ENCODE data around the gene CD63.

The CD63 gene

DNA sequence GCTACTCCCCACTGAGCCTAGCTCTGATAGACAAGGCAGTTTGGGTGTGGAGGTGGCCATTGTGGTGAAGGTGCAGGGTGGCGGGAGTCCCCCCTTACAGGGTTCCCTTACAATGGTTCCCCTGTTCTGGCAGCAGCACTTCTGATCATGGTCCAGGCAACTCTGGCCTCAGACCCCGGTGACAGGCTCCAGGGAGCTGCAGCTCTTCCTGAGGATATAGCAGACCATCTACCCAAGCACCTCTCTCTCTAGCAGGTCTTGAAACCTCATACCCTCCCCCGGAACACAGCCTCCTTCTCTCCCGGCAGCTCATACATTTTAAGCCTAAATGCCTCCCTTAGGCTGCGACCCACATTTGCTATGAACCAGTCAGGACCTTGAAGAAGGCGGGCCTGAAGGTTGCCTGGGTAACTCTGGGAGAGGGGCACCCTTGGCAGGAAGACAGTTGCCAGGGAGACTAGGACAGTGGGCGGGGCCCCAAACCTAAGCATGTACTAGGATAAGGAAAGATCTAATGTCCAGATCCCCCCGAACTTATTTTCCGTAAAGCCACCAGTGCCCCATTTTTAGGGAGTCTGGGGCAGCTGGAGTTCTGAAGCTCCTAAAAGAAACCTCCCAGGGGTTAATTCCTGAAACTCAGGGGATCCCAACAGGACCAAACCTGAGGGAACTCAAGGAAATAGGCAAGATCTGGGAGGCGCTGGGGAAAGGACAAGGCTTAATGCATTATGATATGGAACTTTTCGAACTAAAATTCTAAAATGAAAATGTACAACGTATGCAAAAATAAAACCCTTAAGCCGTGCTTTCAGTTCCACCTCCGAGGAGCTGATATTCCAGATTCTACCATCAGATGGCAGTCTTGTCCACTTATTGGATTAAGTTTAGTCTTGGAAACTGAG lies 9.6 kb upstream of the CD63 start:
- peak; percentile 72 for DNase-seq

DNA sequence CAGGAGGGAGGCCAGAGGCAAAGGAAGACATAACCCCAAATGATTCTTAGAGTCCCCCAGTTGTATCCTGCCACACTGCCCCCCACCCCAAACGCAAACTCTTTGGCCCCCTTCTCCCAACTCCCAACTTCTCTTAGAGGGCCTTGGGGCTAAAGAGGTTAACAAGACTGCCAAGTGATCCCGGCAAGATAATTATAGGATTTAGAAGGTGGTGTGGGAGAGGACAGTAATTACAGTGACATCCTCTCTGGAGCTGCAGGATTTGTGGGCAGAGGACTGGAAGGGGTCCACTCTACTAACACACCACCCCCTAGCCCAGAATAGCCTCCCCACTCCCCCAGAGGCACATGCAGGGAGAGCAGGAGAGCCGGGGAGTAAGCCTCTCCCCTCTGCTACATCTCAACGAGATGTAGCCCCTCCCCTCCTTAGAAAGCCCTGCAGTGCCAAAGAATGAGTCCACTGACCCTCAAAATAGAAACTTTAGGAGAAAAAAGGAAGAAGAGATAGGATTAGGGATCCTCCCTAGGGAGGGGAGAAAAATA lies 8.8 kb upstream of the CD63 start:
- DNase-seq, result no peak

DNA sequence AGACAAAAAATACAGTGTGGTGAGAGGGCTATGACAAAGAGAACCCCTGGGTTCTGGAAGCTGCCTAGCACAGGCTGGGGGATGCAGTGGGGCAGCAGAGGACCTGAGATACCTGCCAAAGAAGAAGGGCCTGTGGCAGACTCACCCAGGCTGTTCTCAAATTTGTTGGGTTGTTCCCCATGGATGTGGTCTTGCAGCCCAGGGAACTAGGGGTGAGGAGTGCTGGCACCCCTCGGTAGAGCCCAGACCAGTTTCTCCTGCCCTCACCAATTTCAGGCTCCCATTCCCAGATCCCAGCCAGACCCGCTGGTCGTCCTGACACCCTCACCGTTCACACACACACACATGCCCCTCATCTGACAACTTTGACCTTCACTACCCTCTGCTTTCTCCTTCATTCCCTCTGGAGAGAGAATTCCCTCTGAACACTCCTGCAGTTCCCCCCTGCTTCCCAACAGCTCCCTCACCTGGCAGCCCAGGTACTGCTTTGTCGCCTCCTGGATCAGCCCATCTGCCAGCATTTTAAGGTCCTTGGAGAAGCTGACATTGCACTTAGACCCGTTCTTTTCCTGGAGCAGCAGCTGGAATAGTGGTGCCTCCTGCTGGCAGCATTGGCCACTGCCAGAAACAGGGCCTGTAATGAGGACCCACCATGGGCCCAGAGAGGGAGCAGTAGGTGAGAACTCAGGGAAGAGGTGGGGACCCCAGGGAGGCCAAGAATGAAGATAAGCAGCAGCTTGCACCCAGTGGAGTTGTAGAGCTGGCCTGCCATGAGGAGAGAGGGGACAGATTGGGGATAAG lies 8.2 kb upstream of the CD63 start:
- DNase-seq, result peak; percentile 69

DNA sequence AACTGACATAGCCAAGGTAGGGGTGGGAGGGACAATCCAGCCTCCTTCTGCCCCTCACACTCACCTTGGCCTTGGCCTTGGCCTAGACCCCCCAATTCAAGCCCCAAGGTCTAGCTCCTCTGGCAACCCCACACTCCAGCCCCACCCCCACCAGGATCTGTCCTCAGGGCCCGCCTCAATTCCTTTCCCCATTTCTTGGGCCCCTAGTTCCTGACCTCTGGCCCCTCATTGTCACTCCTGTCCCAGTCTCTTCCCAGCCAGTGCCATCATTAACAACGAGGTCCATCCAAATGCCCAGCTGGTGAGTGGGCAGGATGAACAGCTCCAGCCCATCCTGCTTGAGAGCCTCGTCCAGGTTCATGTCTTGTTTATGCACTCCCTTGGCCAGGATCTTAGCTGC lies 7.3 kb upstream of the CD63 start:
- no peak for DNase-seq

GRCh38 chr12:55734595-55734994 lies 5.8 kb upstream of the CD63 start:
- no peak for DNase-seq

- no peak for DNase-seq
Observed at GRCh38 chr12:55733858-55734257, 5.0 kb upstream of the CD63 start.

DNA sequence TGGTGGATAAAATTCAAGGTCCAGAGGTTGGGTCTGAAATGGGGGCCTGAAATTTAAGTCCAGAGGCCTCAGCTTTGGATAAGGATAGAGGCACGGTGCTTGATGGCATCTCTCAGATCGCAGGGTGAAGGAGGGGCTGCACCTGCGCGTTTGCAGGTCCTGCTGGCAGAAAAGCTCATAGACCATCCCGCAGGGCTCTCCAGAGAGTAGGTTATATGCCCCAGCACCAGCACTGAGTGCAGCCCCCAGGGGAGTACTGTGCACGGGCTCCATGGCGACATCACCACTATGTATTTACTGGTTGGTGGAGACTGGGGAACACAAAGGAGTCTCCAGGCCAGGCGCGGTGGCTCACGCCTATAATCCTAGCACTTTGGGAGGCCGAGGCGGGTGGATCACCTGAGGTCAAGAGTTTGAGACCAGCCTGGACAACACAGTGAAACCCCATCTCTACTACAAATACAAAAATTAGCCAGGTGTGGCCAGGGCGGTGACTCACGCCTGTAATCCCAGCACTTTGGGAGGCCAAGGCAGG lies 4.3 kb upstream of the CD63 start:
- no peak for DNase-seq

GRCh38 chr12:55732288-55732687 lies 3.5 kb upstream of the CD63 start:
- no peak for DNase-seq

DNA sequence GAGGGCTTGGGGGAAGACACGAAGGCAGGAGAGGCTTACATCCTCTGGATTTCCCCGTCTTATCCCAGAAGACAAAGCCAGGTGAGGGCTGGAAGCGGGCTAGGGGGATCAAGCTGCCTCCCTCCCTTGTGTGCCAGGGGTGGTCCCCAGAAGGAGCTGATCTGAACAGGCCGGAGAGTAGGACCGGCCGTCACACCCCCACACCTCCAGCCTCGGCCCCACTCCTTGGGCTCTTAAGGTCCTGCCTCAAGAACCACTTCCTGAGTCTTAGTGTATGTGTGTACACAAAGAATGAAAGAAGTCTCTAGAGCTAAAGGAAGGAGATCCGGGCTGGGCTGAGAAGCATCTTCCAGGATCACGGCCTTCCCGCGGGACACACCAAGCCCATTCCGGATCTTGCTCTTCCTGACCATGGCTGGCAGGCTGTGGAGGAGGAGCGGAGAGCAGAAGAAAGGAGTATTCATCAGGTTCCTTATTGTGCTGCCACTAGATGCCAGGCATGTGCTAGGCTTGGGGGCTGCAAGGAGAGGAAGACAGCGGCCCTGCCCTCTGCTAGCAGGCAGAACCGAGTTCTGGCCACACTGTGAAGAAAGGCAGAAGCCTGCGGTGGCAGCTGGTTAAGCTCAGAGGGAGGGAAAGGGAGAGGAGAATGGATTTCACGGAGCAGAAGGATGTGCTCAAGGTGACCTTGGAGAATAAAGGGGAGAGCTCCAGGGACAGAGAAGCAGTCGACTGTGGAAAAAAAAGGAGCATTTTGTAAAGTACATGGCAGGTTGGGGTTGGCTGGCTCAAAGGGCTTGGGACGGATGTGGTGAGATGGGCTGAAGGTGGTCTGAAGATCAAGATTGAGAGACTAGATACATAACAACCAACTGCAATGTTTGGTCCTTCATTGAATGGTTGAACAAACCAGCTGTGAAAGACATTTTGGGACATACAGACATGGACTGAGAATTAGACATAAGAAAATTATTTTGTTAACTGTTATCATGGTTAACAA lies 1.3 kb upstream of the CD63 start:
- DNase-seq, result peak; percentile 40

- DNase-seq, result no peak
Observed at GRCh38 chr12:55728186-55728938, 447 bp downstream of the CD63 start.

DNA sequence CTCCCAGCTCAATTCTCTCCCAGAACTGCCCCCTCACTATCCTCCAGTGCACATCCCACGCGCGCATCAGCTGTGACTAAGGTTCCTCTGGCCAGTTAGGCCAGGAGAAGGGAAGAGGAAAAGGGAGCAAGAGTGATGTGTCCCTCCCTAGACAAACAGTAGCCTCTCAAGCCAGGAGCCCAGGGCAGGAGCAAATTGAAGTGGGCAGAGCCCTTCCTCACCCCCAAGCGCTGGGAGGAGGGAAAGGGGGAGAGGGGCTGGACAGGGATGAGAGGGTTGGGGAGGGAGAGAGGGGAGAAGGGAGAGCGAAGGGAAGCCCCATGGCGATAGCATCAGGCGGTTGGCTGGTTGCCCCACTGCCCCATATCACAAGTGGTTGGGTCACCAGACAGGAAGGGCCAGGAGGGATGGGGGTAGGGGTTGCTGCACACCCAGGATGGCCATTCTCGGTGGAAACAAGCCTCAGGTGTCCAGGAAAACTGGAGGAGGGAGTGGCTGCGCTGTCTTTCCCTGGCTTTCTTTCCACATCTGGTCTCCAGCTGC lies 1.1 kb downstream of the CD63 start:
- DNase-seq, result no peak

- no peak for DNase-seq
Observed at GRCh38 chr12:55726971-55727370, 1.8 kb downstream of the CD63 start.

- DNase-seq, result no peak
Observed at GRCh38 chr12:55725556-55725955, 3.3 kb downstream of the CD63 start.

DNA sequence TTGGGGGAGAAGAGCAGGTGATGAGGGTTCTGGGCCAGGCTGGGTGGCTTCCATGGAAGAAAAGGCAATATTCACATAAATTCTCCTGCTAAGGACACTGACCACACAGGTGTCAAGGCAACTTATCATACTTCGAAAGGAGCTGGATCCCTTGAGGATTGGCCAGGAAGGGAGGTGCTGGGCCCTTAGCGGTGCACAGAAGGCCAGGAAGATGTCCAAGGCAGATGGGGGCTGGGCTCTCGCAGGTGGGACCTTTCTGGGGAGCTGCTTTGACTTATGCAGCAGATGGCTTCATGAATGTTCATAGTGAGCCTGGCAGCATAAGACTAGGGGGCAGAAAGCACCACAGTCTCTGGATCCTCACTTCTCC lies 3.9 kb downstream of the CD63 start:
- no peak for DNase-seq

GRCh38 chr12:55724226-55724939 lies 4.4 kb downstream of the CD63 start:
- DNase-seq, result peak; percentile 70

GRCh38 chr12:55723516-55724225 lies 5.1 kb downstream of the CD63 start:
- no peak for DNase-seq

- no peak for DNase-seq
Observed at GRCh38 chr12:55722948-55723347, 5.9 kb downstream of the CD63 start.

- DNase-seq, result no peak
Observed at GRCh38 chr12:55721601-55722213, 7.1 kb downstream of the CD63 start.

DNA sequence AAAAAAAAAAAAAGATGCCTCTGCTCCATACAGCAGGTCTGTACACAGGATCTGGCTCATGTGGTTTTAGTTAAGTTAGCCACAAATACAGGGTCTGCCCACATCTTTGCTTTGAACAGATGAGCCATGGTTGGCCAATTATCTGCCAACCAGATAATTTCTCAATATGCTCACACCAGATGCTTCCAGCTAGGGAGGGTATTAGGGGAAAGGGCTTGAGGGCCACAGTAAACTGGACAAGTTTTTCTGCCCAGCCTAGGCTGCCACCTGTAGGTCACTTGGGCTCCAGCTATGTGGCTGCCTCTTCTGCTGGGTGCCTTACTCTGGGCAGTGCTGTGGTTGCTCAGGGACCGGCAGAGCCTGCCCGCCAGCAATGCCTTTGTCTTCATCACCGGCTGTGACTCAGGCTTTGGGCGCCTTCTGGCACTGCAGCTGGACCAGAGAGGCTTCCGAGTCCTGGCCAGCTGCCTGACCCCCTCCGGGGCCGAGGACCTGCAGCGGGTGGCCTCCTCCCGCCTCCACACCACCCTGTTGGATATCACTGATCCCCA lies 7.8 kb downstream of the CD63 start:
- DNase-seq, result no peak
